Vagina (tissue), 2 donors: ENCODE results near the gene CLP1.

Experiments used
- CTCF ChIP-seq, 3 experiments: fragments of 450-650 bp in 2 of 3; fragments of 200-600 bp in 1 of 3; sonication (generic) in 1 of 3; IDR thresholded peaks; one replicate each; pipeline ENCODE4 v1.5.1; 2017 to 2019; ENCODE audit warnings: antibody characterized with exemption in 3 of 3, mild to moderate bottlenecking in 2 of 3, moderate library complexity in 2 of 3
- POLR2AphosphoS5 ChIP-seq, 2 donors: sonication (generic); formaldehyde crosslinking; IDR thresholded peaks; one replicate each; pipeline ENCODE4 v1.9.0; 2017; ENCODE audit warnings: antibody characterized with exemption in 2 of 2, mild to moderate bottlenecking in 2 of 2, low read depth in 1 of 2; ENCODE audit not compliant: insufficient read depth in 1 of 2

DNA sequence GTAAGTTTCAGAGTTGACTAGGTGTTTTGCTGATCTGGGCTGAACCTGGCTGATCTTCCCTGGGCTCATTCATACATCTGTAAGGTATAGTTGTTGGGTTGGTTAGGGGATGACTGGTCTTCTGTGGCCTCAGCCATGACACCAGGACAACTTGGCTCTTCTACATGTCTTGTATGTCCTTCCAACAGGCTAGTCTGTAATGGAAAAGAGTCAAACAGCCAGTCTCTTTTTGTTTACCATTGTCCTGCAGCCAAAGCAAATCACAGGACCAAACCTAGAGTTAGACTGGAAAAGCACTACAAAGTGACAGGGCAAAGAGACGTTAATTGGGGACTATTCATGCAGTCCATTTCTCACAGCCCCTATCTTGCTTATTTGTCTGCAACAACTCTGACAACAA, 42.3 kb upstream of the CLP1 start:
- no peak for TF ChIP-seq POLR2AphosphoS5 (IDR thresholded peaks at IDR 0.05; ENCODE audit: insufficient read depth in 1 of 2, low read depth in 1 of 2)
- TF ChIP-seq CTCF (IDR thresholded peaks at IDR 0.05) = no peak
